HG03064 (cell line): ENCODE results near the gene SELPLG.
"Not testable (repeated sequence)": the region's sequence is repeated elsewhere in the genome, so short reads cannot be mapped to it uniquely, and the experiment has no call there.

Experiments used
- ATAC-seq: cut with Tn5 transposase; IDR thresholded peaks from one replicate; pipeline ENCODE4 v1.9.1; 2021; ENCODE audit warnings: low read depth; ENCODE audit not compliant: unreplicated experiment

Gene SELPLG

GRCh38 chr12:108657130-108657745 lies 23.5 kb upstream of the SELPLG start:
- no peak for ATAC-seq

GRCh38 chr12:108656247-108656646 lies 22.6 kb upstream of the SELPLG start:
- not testable (repeated sequence) for ATAC-seq

- ATAC-seq: not testable (repeated sequence)
Observed at GRCh38 chr12:108655812-108656175, 22.1 kb upstream of the SELPLG start.

- ATAC-seq: not testable (repeated sequence)
Observed at GRCh38 chr12:108654622-108655021, 20.9 kb upstream of the SELPLG start.

DNA sequence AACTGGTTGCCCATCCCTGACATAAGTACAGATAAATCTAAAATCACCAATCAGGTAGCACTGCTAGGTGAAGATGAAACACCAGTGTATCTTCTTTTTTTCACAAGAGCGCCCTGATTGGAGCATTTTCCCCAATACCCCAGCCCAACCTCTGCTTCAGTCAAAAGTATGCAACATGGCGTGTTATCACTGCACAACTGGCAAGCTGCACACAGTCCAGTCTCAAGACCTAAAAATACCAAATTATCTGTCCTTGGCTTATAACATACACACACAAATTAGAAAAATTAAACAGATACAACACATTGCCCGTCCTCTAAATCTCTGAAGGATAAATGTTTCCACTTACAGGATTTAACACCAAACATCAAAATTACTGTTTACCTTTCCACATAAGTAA lies 20.2 kb upstream of the SELPLG start:
- ATAC-seq: no peak

DNA sequence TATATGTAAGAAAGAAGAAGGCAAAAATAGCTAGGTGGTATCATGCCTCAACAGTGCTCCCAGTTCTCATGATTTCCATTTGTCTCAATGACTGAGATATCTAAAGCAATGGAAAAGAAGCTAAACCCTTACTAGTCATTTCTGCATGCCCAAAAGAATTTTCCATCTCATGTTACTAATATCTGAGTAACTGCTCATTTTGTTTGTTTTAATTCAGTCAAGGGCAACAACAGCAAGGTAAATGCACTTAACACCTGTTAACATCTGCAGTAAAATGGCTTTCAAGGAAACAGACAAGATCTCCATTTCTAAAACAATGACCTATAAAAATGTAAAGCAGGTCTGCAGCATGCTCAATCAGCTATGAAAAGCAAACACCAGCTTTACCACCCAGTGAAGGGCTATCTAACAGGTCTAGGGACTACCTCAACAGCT lies 19.4 kb upstream of the SELPLG start:
- no peak for ATAC-seq

DNA sequence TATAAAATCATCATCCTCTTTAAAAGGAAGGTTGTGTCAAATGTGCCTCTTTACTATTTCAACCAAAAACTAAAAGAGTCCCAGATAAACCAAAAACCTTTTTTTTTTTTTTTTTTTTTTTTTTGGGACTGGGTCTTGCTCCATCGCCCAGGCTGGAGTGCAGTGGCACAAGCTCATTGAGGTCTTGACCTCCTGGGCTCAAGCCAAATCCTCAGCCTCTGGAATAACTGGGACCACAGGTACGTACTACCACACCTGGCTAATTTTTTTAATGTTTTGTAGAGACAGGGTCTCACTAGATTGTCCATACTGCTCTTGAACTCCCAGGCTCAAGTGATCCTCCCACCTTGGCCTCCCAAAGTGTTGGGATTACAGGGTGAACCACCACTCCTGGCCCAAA lies 16.4 kb upstream of the SELPLG start:
- ATAC-seq: no peak

DNA sequence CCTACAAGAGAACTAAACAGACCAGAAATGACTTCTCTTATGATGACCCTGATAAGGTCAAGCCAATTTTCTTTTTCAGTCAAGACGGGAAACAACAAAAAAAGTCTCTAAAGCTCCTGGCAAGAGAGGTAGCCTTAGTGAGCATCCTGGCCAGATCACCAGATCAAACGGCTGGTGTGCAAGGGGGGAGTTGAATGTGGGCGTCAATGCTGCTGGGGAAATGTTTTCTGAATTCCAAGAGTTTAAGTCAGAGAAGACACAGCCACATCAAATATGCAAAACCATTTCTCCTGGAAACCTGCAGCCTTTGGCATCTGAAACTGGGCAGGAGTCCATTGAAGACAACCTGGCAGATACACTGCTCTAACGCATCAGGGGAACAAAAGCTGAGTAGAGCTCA lies 16.0 kb upstream of the SELPLG start:
- ATAC-seq: no peak

DNA sequence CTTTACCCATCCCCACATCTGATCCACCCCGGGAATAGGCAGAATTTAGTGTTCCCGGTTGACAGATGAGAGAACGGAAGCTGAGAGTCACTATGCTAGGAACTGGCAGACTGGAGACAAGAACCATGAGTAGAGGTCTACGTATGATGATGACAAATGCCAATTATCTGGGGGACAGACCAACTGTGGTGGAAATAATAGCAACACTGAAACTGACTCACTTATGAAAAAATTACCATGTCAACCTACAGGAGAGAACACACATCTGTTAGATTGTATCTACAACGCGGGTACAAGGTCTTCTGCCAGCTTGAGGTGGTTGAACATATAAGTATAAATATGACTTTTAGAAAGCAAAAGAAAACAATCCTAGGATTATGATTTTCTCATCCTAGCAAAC lies 15.4 kb upstream of the SELPLG start:
- no peak for ATAC-seq

- no peak for ATAC-seq
Observed at GRCh38 chr12:108648371-108648770, 14.7 kb upstream of the SELPLG start.

GRCh38 chr12:108647585-108648287 lies 14.0 kb upstream of the SELPLG start:
- no peak for ATAC-seq

- no peak for ATAC-seq
Observed at GRCh38 chr12:108646600-108647579, 13.2 kb upstream of the SELPLG start.

DNA sequence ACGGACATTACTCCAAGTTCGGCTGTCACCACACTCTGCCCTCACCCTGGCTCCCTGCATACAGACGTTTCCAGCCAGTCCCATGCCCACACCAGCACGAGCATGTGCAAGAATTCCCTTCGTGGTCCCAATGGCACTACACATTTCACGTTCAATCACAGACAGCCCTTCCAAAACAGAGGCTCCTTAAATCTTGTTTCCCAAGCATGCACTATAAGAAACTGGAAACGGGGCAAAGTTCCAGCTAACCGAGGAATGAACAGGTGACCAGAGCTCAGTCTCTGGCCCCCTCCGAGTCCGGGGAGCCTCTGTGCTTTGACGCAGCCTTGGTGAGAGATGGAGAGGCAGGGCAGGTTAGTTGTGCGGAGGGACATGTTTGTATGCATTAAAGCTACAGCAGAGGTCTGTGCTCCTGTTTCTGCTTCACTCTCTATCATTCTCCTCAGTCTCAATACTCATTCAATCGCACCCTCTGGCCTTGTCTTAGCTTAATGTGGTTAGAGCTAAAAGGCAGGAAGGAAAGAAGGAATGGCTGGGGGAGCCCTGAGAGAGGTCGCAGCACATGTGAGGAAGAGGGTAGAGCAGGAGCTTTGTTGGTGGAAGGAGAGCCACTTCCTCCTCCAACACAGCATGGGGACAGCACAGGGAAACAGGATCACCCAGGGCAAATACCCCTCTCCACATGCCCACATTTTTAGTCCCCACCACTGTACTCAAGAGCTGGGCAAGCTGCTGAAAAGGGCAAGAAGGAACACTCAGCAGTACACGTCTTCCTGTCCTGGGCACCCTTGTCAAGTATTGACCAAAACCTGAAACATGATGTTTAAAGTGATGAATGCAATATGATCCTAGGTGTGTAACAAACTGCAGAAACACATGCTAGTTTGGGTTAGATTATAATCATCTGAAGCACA lies 12.2 kb upstream of the SELPLG start:
- ATAC-seq: no peak

DNA sequence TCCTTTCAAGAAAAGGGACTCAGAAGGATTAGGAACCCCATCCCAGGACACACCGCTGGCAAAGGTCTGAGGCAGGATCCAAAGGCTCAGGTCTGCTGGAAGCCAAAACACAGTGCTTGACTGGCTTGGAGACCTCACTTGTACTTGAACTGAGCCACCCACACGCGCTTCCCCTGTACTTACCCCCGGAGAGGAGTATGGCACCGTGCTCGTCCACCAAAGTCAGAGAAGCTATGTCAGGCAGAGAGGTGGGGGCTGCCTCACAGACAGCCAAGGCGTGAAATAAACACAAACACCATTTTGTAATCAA lies 11.1 kb upstream of the SELPLG start:
- ATAC-seq: no peak

DNA sequence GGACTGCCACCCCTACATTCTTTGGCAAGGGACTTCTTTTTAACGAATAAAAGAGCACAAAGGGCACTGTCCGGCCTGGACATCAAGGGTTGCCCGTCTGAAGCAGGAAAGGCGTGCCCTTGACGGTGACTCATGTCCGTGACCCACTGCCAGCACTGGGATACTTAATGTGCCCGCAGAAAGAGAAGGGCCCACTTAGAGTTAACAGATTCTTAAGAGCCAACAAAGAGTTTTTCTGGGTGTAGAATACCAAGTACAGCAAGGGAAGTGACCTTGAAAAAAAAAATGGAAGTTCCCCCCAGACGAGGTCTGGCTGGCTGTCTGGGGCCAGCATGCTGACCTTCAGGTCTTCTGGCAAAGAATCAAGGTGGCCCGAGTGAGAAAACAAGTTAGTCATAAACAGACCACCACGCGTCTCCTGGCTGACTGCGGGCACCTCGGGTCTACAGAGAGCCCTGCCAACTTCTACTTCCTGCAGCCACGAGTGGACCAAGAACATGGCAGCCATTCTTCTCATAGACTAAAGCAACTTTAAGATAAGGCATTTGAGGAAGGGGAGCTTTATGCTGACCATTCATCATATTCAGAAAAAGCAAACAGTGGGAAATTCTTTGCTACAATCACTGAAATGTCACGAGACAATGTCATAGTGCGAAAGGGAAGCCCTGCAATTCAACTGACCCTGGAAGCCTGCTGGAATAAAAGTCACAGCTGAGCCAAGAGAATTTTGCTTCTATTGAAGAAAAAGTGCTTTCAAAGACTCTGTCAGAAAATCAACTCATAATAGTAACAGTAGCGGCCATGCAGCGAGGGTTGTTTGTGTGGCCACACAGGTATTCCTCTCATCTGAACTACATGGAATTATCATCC lies 10.5 kb upstream of the SELPLG start:
- no peak for ATAC-seq

DNA sequence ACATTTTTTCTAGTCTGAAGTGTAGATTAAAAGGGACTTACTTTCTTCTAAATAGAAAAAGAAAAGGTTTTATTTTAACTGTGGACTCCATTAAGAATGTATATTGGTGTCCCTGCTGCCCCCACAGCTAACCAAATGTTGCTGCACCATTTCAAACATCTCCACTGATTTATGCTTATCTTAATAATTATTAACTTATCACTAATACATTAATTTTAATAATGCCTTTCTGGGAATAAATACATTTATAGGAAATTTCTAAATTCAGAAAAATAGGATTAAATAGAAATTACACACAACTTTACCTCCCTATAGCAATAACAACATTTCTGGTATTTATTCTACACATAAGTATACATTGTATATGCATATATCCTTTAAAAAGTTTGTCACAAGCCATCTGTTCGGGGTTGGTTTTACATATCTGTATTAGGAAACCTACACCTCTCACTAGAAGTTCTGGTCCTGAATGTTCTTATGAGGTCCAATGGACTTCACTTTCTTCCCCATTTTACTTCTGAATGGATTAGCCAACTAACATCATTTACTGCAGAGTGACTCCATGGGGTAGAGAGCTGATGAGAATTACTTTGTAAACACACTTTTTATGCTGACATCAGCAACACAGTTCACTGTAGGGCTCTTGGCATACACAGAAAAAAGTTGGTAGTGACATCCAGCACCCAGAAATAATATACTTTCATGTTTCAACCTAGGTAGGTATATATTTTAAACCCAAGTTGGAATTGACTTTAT lies 9.4 kb upstream of the SELPLG start:
- no peak for ATAC-seq

DNA sequence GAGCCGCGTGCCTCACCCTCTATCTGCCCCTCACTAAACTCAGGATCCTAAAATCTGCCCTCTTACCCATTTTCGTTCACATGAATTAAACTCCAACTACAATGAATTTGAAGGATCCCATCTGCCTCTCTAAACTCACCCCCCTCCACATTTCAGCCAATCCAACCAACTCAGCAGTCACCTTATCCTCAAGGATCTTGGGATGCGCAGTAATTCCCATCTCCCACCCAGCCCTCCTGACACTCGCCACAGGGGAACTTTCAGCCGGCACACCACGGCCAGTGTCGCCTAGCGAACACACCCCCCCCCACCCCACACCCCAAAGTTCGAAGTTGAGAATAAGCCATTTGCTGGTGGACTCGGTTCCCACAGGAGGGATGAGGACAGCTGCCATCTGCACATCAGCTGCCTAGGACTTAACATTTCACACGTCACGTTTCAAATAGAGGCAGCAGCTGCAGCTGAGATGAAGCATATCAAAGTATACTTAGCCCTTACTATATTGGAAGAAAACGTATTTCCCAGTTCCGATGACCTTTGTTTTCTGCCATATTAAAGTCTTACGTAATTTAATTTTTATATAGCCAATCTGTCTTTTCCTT lies 8.7 kb upstream of the SELPLG start:
- no peak for ATAC-seq

- no peak for ATAC-seq
Observed at GRCh38 chr12:108641446-108642268, 8.0 kb upstream of the SELPLG start.
